GM18951 (cell line): ENCODE measurements around the gene LTBP4.

Source experiments
- POLR2A ChIP-seq: IDR thresholded peaks from 4 replicates; pipeline ENCODE4 v1.6.1; 2011; ENCODE audit warnings: mild to moderate bottlenecking; ENCODE audit not compliant: insufficient read length, insufficient read depth; ENCODE audit errors: extremely low read depth
- in situ Hi-C: fragments of 300-500 bp; cut with MboI; formaldehyde crosslinking; loops from one replicate; pipeline ENCODE4 v1.12.0; 2022; ENCODE audit warnings: low sequenced_read_pairs, mixed read lengths, inconsistent platforms; ENCODE audit not compliant: unreplicated experiment

LTBP4 gene

DNA sequence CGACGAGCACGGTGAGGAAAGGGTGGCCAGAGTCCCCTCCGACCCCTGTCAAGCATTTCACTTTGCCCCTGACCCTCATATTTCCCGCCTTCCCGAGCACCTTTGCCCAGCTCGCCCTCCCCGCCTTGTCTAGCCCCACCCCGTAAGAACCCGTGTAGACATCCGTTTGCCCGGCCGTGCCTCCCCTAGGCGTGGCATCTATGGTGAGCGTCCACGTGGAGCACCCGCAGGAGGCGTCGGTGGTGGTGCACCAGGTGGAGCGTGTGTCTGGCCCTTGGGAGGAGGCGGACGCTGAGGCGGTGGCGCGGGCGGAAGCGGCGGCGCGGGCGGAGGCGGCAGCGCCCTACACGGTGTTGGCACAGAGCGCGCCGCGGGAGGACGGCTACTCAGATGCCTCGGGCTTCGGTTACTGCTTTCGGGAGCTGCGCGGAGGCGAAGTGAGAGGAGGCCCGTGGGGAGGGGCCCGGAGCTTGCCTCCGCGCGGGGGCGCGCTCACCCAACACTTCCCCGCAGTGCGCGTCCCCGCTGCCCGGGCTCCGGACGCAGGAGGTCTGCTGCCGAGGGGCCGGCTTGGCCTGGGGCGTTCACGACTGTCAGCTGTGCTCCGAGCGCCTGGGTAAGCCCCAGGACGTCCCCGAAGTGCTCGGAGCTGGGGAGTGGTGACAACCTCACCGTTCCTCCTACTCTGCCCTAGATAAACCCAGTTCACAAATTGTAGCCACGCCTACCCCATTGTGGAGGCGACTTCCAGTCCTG lies 4.2 kb downstream of the LTBP4 start:
- peak; percentile 56 for TF ChIP-seq POLR2A
- in situ Hi-C loops = no loop called here

DNA sequence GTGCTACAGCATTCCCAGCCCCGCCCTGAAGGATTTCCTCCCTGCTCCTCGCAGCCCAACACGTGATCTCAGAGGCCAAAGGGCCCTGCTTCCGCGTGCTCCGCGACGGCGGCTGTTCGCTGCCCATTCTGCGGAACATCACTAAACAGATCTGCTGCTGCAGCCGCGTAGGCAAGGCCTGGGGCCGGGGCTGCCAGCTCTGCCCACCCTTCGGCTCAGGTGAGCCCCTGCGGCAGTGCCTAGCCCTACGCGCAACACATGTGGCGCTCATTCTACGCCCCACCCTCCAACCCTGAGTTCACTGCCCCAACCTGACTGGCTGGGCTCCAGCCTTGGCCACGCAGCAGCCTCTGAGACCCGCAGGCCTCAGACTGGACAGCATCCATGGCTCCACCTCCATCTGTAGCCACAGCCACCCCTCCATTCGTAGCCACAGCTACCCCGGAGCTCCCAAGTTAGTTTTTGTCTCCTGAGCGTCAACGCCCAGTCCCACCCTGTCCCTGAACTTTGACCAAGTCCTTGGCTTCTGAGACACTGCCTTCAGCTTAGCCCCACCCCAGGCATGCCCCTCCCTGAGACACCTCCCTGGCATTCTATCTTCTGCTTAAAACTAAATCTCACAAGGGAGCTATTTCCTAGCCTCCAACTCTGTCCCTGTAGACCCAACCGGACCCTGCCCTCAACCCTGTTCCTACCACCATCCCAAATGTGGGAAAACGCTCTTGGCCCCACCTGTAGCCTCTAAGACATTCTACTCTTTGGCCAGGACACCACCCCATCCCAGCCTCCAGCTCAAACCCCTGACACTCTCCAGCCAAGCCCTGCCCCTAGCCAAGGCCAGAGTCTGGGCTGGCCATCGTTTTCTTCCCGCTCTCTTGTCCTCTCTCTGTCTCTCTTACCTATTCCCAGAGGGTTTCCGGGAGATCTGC lies 6.4 kb downstream of the LTBP4 start:
- no peak for TF ChIP-seq POLR2A
- in situ Hi-C loops = no loop called here

DNA sequence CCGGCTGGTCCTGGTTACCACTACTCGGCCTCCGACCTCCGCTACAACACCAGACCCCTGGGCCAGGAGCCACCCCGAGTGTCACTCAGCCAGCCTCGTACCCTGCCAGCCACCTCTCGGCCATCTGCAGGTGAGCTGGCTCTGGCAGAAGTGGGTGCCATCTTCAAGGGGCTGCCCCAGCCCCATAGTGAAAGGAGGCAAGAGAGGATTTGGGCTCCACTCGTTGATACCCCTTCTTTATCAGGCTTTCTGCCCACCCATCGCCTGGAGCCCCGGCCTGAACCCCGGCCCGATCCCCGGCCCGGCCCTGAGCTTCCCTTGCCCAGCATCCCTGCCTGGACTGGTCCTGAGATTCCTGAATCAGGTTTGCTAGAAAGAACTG lies 7.1 kb downstream of the LTBP4 start:
- no peak for TF ChIP-seq POLR2A
- in situ Hi-C loops = no loop called here

DNA sequence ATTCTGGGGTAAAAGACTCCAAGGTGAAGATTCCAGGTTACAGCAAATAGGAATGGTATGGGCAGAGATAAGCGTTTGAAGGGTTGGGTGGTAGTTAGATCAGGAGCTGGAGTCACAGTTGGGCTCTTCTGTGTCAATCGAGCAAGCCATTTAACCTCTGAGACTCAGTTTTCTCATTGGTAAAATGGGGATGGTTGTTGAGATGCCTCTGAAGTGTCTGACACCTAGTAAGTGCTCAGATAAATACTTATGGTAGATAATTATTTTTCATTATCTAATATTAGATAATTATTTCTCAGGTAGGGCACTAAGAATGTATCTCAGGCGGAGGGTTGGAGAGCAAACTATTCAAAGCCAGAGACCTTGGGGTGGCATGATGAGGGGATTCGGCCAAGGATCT lies 7.8 kb downstream of the LTBP4 start:
- in situ Hi-C loops = no loop called here

DNA sequence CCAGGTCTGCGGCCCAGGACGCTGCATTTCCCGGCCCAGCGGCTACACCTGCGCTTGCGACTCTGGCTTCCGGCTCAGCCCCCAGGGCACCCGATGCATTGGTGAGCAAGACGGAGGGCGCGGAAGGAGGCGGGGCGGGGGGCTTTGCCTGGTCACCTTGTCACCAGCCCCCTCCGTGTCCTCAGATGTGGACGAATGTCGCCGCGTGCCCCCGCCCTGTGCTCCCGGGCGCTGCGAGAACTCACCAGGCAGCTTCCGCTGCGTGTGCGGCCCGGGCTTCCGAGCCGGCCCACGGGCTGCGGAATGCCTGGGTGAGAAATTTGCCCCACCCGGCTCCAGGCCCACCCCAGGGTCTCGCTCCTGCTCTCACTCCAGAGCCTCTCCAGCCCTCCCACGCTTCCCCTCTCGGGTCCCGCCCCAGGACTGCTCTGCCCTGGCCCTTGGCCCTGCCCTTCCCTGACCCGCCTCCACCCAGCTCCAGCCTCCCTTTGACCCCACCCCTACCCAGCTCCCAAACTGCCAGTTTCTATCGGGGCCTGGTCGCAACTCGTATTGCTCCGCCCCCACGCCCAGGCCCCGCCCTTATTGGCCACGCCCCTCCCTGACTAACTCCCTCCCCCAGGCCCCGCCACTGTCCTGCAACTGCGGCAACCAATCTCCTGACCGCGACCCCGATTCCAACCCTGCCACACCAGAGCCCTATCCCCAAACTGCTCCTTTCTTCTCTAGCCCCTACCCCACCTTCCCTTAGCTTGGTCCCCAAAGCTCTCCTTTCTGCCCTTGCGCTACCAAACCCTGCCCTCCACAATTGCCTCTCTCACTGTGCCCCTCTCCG lies 8.6 kb downstream of the LTBP4 start:
- TF ChIP-seq POLR2A = peak; percentile 58
- in situ Hi-C loops = no loop called here

More for the DNA sequence above, 7.8 kb downstream of the LTBP4 start:
- TF ChIP-seq POLR2A = no peak

DNA sequence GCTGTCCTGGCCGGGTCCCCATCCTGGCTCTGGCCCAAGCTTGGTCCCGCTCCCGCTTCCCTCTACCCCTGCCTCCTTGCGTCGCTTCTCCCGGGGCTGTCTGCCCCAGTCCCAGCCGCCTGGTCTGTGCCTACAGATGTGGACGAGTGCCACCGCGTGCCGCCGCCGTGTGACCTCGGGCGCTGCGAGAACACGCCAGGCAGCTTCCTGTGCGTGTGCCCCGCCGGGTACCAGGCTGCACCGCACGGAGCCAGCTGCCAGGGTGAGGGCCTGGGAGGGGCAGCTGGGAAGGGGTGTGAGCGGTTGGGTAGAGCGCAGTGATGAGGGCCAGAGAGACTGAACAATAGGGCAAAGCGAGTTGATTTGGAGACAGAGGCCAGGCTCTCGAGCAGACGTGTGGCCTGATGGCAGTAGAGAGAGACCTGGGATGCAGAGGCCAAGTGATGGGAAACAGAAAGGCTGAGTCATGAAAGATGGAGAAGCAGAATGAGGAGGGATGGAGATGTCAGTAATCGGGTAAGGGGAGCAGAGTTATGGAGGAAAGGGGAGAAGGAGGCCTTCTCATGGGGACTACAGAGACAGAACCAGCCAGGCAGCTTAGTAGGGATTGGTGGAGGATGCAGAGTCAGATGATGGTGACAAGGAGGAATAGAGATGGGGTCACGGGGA lies 9.4 kb downstream of the LTBP4 start:
- in situ Hi-C loops = no loop called here
- TF ChIP-seq POLR2A = no peak

DNA sequence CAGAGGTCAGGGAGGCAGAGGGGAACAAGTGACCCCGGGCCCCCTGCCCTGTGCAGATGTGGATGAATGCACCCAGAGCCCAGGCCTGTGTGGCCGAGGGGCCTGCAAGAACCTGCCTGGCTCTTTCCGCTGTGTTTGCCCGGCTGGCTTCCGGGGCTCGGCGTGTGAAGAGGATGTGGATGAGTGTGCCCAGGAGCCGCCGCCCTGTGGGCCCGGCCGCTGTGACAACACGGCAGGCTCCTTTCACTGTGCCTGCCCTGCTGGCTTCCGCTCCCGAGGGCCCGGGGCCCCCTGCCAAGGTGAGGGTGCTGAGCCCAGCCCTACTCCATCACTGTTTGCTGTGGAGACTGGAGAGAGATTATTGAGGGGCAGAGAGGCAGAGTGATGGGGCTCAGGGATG lies 9.9 kb downstream of the LTBP4 start:
- no peak for TF ChIP-seq POLR2A
- in situ Hi-C loops = no loop called here

DNA sequence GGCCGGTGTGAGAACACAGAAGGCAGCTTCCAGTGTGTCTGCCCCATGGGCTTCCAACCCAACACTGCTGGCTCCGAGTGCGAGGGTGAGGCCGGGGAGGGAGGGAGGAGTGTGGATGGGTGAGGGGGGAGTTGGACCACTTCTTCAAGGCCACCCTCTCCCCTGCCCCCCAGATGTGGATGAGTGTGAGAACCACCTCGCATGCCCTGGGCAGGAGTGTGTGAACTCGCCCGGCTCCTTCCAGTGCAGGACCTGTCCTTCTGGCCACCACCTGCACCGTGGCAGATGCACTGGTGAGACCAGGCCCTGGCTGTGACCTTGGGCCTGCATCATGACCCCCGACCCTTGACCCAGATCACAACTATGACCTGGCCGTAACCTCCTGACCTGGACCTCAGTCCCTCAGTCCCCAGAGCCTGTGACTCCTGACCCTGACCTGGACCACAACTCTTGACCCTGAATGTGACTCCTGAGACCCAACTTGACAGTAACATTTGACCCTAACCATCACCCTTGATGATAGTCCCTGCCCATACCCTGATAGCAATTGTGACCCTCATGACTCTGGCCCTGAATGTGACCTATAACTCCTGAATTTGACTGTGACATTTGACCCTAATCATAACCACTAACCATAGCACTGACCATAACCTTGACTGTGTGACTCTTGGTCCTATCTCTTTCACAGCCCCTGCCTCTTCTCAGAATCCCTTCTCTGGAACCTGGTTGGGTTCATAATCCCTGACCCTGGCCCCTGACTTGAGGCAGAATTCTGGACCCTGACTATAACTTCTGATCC lies 10.9 kb downstream of the LTBP4 start:
- in situ Hi-C loops = no loop called here
- TF ChIP-seq POLR2A = no peak

DNA sequence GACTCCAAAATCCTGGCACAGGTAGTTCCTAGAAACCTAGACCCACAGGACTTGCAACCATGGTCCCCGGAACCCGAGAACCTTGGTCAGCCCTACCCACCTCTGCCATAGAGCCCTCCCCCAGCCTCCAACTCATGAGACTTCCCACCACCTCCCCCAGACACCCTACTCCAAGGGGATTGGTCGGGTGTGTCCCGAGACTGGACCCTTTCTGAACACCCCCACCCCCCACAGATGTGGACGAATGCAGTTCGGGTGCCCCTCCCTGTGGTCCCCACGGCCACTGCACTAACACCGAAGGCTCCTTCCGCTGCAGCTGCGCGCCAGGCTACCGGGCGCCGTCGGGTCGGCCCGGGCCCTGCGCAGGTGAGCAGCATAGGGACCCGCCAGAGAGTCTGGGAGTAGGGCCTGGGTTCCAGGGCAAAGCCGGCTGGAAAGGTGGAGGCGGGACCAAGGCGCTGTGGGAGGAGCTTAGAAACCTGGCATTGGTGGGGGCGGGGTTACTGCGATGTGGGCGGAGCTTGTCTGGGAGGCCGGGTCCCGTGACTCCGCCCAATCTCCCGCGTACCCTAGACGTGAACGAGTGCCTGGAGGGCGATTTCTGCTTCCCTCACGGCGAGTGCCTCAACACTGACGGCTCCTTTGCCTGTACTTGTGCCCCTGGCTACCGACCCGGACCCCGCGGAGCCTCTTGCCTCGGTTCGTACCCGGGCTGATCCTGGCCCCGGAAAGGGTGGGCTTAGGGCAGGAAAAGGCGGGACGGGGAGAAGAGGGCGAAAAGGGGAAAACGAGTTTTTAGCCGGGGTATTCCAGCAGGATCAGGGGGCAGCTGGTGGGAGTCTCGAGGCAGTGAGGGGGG lies 11.9 kb downstream of the LTBP4 start:
- in situ Hi-C loops = no loop called here
- no peak for TF ChIP-seq POLR2A

DNA sequence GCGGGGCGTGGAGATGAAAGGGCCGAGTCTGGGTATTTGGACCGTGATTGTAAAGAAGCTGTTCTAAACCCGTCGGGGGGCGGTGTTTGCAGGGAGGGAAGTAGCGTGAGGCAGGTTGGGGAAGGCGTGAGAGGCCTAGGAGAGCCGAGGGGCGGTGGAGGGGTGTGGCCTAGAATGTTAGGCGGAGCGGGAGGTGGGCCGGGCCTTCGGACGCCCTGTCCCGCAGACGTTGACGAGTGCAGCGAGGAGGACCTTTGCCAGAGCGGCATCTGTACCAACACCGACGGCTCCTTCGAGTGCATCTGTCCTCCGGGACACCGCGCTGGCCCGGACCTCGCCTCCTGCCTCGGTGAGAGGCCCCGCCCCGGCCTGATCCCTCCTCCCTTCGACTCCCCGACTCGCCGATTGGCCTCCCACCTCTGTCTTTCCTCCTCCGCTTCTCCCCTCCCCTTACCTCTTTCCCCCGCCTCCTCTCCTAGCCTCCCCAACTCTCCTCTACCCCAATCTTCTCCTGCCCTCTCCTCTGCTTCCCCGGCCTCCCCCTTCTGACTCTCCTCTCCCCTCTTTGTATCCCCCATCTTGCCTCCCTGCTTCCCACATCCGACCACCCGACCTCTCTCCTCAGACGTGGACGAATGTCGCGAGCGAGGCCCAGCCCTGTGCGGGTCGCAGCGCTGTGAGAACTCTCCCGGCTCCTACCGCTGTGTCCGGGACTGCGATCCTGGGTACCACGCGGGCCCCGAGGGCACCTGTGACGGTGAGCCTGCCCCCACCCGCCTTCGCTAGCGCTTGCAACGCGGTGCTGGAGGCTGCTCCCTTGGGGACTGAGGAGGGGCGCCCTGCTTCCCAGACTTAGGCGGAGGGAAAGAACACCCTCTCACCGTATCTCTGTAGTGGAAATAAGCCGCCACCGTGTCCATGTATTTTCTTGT lies 12.8 kb downstream of the LTBP4 start:
- in situ Hi-C loops = no loop called here

More for the DNA sequence above, 12.8 kb downstream of the LTBP4 start:
- TF ChIP-seq POLR2A = peak; percentile 44
